GM11168 (cell line): ENCODE data around the gene KCNG4.

Source experiments
- in situ Hi-C: fragments of 300-500 bp; cut with MboI; formaldehyde crosslinking; loops from one replicate; pipeline ENCODE4 v1.12.0; 2022; ENCODE audit warnings: low sequenced_read_pairs; ENCODE audit not compliant: unreplicated experiment

The KCNG4 gene

GRCh38 chr16:84190731-84191388 is 49.0 kb downstream of the KCNG4 start, which contains the start of gene ADAD2:
Gene ADAD2, plus strand, starts transcription at chr16:84191157. Its CDS starts 74 bp downstream, at chr16:84191231.
- in situ Hi-C loops, result loop anchor here (25.0 kb wide), 1 partner anchor 229 kb away; the partner anchor contains the start of genes NECAB2 and OSGIN1

DNA sequence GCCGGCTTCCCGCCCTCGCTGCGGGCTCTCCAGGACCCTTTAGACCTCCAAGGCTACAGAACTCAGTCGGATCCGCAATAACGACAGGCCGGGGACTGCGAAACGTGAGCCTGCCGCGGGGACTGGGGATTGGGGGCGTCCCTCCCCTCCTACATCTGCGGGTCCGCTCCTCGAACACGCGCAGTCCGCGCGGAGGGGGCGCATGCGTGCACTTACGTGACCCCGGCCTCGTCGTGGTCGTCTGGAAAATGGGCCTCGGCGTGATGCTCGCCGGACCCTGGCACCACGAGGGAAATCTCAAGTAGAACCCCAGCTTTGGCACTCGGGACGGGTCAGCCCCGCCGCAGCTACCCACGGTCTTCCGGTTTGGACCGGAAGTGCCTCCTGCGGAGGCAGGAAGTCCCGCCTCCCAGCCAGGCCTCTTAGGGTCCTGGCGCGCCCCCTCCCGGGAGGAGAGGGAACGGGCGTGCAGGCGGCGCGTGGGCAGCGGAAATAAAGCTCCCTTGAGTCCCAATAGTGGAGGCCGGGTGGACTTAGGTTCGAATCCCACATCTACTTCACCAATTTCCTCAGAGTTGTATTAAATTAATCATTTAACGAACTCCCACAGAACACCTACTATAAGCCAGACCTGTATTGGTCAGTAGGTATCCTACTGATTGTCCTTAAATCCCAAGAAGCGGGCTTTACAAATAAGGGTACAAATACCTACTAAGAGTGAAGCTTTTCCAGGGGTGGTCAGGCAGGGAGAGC is 53.0 kb downstream of the KCNG4 start, which contains the start of gene TAF1C:
Gene TAF1C, minus strand, starts transcription at position 373 of the 753 bp plus-strand sequence. CDS start 2,069 bp downstream, outside the sequence.
- in situ Hi-C loops, result loop anchor here (25.0 kb wide), 1 partner anchor 225 kb away; the partner anchor contains the start of genes NECAB2 and OSGIN1

- in situ Hi-C loops, result loop anchor here (25.0 kb wide), 1 partner anchor 222 kb away; the partner anchor contains the start of genes NECAB2 and OSGIN1
Observed at GRCh38 chr16:84184775-84185174, 55.0 kb downstream of the KCNG4 start.

- in situ Hi-C loops, result loop anchor here (25.0 kb wide), 1 partner anchor 222 kb away; the partner anchor contains the start of genes NECAB2 and OSGIN1
Observed at GRCh38 chr16:84183911-84184591, 55.8 kb downstream of the KCNG4 start.

- in situ Hi-C loops, result loop anchor here (25.0 kb wide), 1 partner anchor 221 kb away; the partner anchor contains the start of genes NECAB2 and OSGIN1
Observed at GRCh38 chr16:84183572-84183875, 56.3 kb downstream of the KCNG4 start.

- in situ Hi-C loops, result loop anchor here (25.0 kb wide), 1 partner anchor 221 kb away; the partner anchor contains the start of genes NECAB2 and OSGIN1
Observed at GRCh38 chr16:84182680-84183571, 56.9 kb downstream of the KCNG4 start.

DNA sequence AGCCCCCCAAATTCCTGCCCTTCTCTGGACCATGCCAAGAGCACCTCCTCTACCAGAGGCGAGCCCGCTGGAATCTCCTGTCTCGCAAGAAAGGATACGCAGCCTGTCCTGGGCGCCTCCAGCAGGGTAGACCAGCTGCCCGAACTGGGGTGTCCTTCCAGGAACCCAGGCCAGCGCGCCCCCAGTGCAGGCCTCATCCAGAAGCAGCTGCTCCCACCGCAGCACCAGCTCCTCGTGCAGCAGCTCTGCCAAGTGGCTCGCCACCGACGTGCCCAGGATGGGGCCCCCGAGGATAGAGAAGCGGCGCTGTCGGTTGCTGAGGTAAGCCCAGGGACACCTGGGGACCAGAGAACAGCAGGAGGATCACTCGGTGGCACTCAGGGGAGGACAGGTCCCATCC is 57.7 kb downstream of the KCNG4 start:
- in situ Hi-C loops, result loop anchor here (25.0 kb wide), 1 partner anchor 220 kb away; the partner anchor contains the start of genes NECAB2 and OSGIN1

GRCh38 chr16:84181144-84181915 is 58.5 kb downstream of the KCNG4 start:
- in situ Hi-C loops, result loop anchor here (25.0 kb wide), 1 partner anchor 219 kb away; the partner anchor contains the start of genes NECAB2 and OSGIN1

- in situ Hi-C loops, result loop anchor here (25.0 kb wide), 1 partner anchor 218 kb away; the partner anchor contains the start of genes NECAB2 and OSGIN1
Observed at GRCh38 chr16:84180519-84181140, 59.2 kb downstream of the KCNG4 start.

DNA sequence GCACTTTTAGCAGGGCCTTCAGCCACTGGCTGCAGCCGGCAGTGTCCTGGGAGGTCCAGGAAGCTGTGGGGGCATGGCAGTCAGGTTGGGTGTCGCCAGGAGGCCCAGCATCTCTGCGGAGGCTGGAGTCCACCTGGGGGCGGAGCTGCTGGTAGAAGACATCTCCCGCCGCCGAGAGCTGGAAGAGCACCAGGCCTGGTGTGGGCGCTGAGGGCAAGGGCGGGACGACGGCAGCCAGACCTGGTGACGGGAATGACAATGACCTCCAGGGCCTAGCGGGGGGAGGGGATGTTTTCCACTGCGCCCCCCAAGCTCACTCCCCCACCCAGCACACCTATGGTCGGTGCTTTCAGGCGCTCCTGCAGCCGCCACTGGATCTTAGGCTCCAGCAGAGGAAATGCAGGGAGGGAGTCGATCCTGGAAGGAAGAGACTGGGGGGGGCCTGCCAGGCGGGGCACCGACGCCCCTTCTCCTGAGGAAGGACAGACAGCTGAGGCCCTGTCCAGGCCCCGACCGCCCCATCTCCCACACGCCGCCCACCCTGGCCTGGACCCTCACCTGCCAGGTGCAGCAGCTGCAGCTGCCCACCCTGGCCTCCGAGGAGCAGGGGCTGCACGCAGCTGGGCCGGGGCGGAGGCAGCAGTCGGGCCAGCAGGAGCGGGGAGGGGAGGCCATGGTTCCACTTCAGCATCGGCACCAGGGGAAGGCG is 60.0 kb downstream of the KCNG4 start:
- in situ Hi-C loops, result loop anchor here (5.0 to 25.0 kb wide), 2 partner anchors 92 to 217 kb away; partner anchors contain the start of genes NECAB2 and OSGIN1

DNA sequence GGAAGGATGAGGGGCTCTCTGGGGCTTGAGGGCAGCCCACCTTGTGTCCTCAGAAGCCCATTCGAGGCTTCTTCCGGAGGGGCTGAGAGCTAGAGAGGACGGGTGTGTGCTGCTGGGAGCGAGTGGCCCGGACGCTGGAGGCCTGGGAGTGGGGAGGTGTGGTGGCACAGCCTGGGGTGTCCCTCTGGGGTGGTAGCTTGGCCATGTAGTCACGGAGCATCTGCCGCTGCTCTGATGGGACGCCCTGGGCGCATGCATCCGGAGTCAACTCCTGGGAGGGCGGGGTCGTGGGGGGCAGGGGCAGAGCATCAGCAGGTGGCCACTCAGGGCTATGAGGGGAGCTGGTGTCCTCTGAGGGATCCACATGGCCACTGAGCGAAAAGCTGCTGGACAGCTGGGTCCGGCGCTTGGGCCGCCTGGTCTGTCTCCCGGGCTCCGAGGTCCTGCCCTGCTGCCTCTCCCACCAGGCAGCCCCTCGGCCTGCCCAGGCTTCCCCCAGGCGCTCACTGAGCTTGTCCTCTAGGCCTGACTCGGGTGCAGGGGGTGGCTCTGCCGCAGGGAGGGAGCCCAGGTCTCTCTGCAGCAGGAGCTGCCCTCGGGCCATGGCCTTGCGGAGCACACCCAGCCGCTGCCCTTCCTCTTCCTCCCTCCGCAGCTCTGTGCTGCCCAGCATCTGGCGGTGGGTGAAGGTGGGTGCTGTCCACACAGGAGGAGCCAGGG is 60.8 kb downstream of the KCNG4 start:
- in situ Hi-C loops, result loop anchor here (5.0 to 25.0 kb wide), 2 partner anchors 92 to 217 kb away; partner anchors contain the start of genes NECAB2 and OSGIN1

- in situ Hi-C loops, result loop anchor here (5.0 to 25.0 kb wide), 2 partner anchors 91 to 216 kb away; partner anchors contain the start of genes NECAB2 and OSGIN1
Observed at GRCh38 chr16:84178146-84178765, 61.6 kb downstream of the KCNG4 start.

- in situ Hi-C loops, result loop anchor here (5.0 to 25.0 kb wide), 2 partner anchors 90 to 215 kb away; partner anchors contain the start of genes NECAB2 and OSGIN1
Observed at GRCh38 chr16:84177741-84178073, 62.1 kb downstream of the KCNG4 start.

DNA sequence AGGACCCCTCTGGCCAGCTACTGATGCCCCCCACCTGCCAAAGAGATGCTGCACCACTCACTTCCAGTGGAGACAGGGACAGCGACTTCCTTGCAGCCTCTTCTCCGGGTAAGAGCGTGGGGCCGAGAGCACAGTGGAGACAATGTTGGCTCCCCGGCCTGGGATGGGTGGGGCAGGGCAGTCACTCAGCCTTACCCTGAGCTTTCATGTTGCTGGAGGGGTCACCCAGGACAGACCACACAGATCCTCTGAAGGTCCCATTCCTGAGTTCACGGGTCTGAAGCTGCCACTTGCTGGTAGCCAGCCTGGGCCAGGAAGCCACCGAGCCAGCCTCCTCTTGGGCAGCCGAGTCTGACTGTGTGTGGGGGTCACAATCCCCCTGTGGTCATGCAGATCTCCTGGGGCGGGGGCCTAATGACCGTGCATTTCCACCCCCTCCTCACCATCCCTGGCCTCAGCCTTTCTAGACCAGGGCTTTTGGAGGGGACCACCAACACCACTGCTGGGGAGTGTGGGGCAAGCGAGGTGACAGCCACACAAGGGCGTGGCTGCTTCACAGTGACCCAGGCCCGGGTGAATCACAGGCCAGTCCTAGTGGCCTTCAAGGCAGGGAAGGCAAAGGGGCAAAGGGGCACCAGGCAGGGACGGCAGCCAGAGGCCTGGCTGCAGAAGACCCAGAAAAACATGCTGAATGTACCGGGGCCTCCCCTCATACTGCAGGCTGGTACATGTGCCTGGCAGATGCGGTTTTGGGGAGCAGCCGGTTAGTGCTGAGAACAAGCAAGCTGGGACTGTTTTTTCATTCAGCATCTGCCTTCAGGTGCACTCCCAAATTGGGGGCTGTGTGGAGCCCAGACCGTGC is 63.4 kb downstream of the KCNG4 start:
- in situ Hi-C loops, result loop anchor here (5.0 to 25.0 kb wide), 2 partner anchors 89 to 214 kb away; partner anchors contain the start of genes NECAB2 and OSGIN1
